Stomach (tissue), 9 donors: Measurements from ENCODE around the gene ERCC2. TPM values are rescaled to one million over a fixed set of nuclear protein-coding genes. Genes with fewer than 3 reads are reported as not detected.
"Not testable (repeated sequence)": the region's sequence is repeated elsewhere in the genome, so short reads cannot be mapped to it uniquely, and the experiment has no call there.

Source experiments
- DNase-seq, 2 donors: peaks; one replicate each; pipeline versions ENCODE4 v3.0.0 to v3.0.0-alpha.2; 2013 to 2019
- H3K27ac ChIP-seq, 5 donors: fragments of 200-600 bp in 4 of 5; sonication (generic) in 4 of 5; one replicate each; pipeline ENCODE4 v1.5.1; 2013 to 2019; ENCODE audit warnings: mild to moderate bottlenecking in 1 of 5, moderate library complexity in 1 of 5
- H3K27me3 ChIP-seq, 3 donors: fragments of 200-600 bp; sonication (generic); one replicate each; pipeline ENCODE4 v1.5.1; 2017 to 2019; ENCODE audit warnings: mixed run types in 1 of 3
- H3K36me3 ChIP-seq, 4 donors: fragments of 200-600 bp; sonication (generic); 1 replicate in 3 of 4; 2 replicates in 1 of 4; pipeline ENCODE4 v1.5.1; 2016 to 2019
- H3K4me1 ChIP-seq, 4 donors: fragments of 200-600 bp; sonication (generic); one replicate each; pipeline ENCODE4 v1.5.1; 2016 to 2019
- H3K4me3 ChIP-seq, 4 donors: fragments of 200-600 bp; sonication (generic) in 3 of 4; one replicate each; pipeline ENCODE4 v1.5.1; 2016 to 2019; ENCODE audit warnings: mild to moderate bottlenecking in 1 of 4
- H3K9me3 ChIP-seq, 4 donors: fragments of 200-600 bp; sonication (generic); one replicate each; pipeline ENCODE4 v1.5.1; 2016 to 2019
- EP300 ChIP-seq: sonication (generic); formaldehyde crosslinking; IDR thresholded peaks from one replicate; pipeline ENCODE4 v1.6.1; 2017; ENCODE audit warnings: antibody characterized with exemption
- POLR2A ChIP-seq, 4 donors: fragments of 450-650 bp; IDR thresholded peaks; one replicate each; pipeline ENCODE4 v1.6.1; 2016; ENCODE audit warnings: antibody characterized with exemption in 4 of 4, control low read depth in 2 of 4, mild to moderate bottlenecking in 1 of 4, moderate library complexity in 1 of 4
- POLR2AphosphoS5 ChIP-seq, 3 donors: sonication (generic); formaldehyde crosslinking; IDR thresholded peaks; one replicate each; pipeline ENCODE4 v1.6.1; 2016; ENCODE audit warnings: antibody characterized with exemption in 3 of 3
- WGBS, 5 donors: extraction: QIAGEN DNeasy Blood & Tissue Kit in 3 of 5; methylation state at CpG; one replicate each; pipeline versions ENCODE4 v1.1.5 to v1.1.7; 2013 to 2018; 5-methylcytosine and 5-hydroxymethylcytosine counted together
- intact Hi-C: fragments of 100-400 bp; cut with DNase I; formaldehyde crosslinking; loops from one replicate; pipeline ENCODE4 v1.15.1; 2023; ENCODE audit warnings: low total_unique reads
- polyA plus RNA-seq, 3 donors: library from polyadenylated mRNA; stranded (reverse); fragments of 200-250 nt; gene quantifications; one replicate each; pipeline ENCODE4 v1.2.3, GENCODE V29; 2013
- total RNA-seq, 5 donors: library from RNA; depleted of rRNA; stranded (reverse); fragments of >200 nt; gene quantifications; one replicate each; pipeline versions ENCODE4 v1.1.0 to v1.2.3, GENCODE V29; 2014 to 2016
- TF ChIP-seq, protein P1 (sequence below), 7 experiments: fragments of 450-650 bp in 4 of 7; fragments of 200-600 bp in 3 of 7; sonication (generic) in 3 of 7; IDR thresholded peaks; one replicate each; pipeline ENCODE4 v1.5.1; 2016 to 2019; ENCODE audit warnings: antibody characterized with exemption in 7 of 7, control low read depth in 2 of 7, mild to moderate bottlenecking in 1 of 7
- donor health status: healthy with polysubstance abuse.
- donor health status: Bipolar disorder and iron deficiency.
- donor health status: healthy.

ERCC2 gene
- total and polyA plus RNA-seq, 8 donors = 5.3 to 77.3 (median 8.7) TPM

DNA sequence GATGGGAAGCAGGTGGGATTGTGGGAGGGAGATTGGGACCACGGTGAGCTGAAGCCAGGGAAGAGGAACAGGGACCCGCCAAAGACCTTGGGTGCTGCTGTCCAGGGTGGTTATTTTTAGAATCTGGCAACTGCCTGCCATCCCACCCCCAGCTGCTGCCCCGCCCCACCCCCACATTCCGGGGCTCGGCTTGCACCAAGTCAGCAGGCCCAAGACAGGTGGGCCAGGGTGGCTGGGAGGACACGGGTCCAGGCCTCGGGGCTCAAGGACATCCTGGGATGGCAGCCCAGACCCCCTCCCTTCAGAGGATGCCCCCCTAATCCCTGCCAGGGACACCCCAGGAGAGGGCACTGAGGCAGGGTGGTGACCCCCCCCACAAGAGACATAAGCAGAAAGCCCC is 48.5 kb downstream of the ERCC2 start:
- intact Hi-C loops = no loop called here
- H3K36me3 ChIP-seq = no peaks in the 10 kb centered on the region
- no peak overlapping the region for H3K4me3 ChIP-seq
- no peak for TF ChIP-seq POLR2AphosphoS5 (IDR thresholded peaks at IDR 0.05)
- TF ChIP-seq EP300 = no peak
- TF ChIP-seq, protein P1, sequence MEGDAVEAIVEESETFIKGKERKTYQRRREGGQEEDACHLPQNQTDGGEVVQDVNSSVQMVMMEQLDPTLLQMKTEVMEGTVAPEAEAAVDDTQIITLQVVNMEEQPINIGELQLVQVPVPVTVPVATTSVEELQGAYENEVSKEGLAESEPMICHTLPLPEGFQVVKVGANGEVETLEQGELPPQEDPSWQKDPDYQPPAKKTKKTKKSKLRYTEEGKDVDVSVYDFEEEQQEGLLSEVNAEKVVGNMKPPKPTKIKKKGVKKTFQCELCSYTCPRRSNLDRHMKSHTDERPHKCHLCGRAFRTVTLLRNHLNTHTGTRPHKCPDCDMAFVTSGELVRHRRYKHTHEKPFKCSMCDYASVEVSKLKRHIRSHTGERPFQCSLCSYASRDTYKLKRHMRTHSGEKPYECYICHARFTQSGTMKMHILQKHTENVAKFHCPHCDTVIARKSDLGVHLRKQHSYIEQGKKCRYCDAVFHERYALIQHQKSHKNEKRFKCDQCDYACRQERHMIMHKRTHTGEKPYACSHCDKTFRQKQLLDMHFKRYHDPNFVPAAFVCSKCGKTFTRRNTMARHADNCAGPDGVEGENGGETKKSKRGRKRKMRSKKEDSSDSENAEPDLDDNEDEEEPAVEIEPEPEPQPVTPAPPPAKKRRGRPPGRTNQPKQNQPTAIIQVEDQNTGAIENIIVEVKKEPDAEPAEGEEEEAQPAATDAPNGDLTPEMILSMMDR (IDR thresholded peaks at IDR 0.05) = no peak
- no peak for TF ChIP-seq POLR2A (IDR thresholded peaks at IDR 0.05)
- WGBS, 5 donors = 44 to 65% (median 50%) methylated on average over 7 of the region's 7 CpGs
- DNase-seq = peak in 1 of 2 donors; percentile 51
- H3K27me3 ChIP-seq = peaks cover 0 to 64% (median 28%) of the 10 kb centered on the region in 3 donors
- H3K9me3 ChIP-seq = no peaks in the 10 kb centered on the region
- H3K4me1 ChIP-seq = peaks cover 9 to 28% (median 20%) of the 10 kb centered on the region in 4 donors
- H3K27ac ChIP-seq = peak overlapping the region in 2 of 5 donors; percentile 40 to 68

DNA sequence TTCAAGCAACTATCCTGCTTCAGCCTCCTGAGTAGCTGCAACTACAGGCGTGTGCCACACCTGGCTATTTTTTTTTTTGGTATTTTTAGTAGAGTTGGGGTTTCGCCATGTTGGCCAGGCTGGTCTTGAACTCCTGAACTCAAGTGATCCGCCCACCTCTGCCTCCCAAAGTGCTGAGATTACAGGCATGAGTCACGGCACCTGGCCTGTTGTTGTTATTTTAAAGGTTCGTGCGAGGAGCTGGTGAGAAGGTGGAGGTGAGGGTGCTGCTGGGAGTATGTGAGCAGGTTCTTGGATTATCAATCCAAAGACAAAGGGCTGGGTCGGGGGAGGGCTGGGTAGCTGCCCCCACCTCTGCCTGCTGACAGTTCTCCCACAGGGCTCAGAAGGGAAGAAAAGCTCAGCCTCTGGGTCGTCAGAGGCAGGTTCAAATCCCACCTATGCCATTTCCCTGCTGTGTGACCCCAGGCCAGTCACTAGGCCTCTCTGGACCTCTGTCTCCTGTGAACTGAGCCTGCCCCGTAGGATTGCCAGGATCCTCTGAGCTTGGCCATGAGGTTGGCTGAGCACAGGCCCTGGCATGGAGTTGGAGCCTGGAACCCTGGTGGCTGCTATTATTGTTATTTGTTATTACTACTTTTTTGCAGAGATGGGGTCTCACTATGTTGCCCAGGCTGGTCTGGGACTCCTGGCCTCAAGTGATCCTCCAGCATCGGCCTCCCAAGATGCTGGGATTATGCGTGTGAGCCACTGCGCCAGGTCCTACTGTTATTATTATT is 49.2 kb downstream of the ERCC2 start:
- H3K27me3 ChIP-seq = peaks cover 0 to 71% (median 34%) of the 10 kb centered on the region in 3 donors
- no peak for DNase-seq
- H3K9me3 ChIP-seq = no peaks in the 10 kb centered on the region
- no peak overlapping the region for H3K4me3 ChIP-seq
- no peaks in the 10 kb centered on the region for H3K36me3 ChIP-seq
- WGBS, 5 donors = 68 to 83% (median 77%) methylated on average over 12 of the region's 12 CpGs
- H3K27ac ChIP-seq = no peak overlapping the region
- H3K4me1 ChIP-seq = peaks cover 9 to 23% (median 15%) of the 10 kb centered on the region in 4 donors
- intact Hi-C loops = no loop called here
- TF ChIP-seq POLR2AphosphoS5 (IDR thresholded peaks at IDR 0.05) = no peak
- TF ChIP-seq POLR2A (IDR thresholded peaks at IDR 0.05) = no peak
- TF ChIP-seq, protein P1 (IDR thresholded peaks at IDR 0.05) = no peak
- TF ChIP-seq EP300 = no peak

DNA sequence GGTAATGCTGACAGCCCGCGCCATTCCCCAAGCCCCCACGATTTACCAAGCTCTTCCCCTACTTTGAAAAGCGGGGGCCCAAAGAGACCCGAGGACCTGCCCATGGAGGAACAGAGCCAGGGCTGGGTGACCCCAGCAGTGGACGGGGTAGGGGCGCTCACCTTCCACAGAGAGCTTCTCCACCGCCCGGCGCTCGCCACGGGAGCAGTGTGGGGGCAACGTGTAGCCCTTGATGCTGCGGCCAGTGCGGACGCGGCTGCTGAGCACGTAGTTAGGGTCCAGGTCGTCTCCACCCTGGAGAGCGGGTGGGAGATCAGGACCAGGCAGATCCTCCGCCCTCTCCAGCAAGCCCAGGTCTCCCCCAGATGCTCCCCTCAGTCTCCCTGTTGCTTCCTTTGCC is 55.1 kb downstream of the ERCC2 start:
- intact Hi-C loops = no loop called here
- Histone ChIP-seq H3K4me1 (no peaks in the 10 kb centered on the region), H3K27me3 (peaks cover 0 to 53% (median 14%) of the 10 kb centered on the region in 3 donors), H3K36me3 (no peaks in the 10 kb centered on the region), H3K4me3 (no peak overlapping the region), H3K27ac (no peak overlapping the region), H3K9me3 (no peaks in the 10 kb centered on the region)
- TF ChIP-seq, protein P1 (IDR thresholded peaks at IDR 0.05) = no peak
- no peak for TF ChIP-seq POLR2A (IDR thresholded peaks at IDR 0.05)
- no peak for DNase-seq
- WGBS, 5 donors = 54 to 64% (median 57%) methylated on average over 15 to 21 of the region's 21 CpGs

DNA sequence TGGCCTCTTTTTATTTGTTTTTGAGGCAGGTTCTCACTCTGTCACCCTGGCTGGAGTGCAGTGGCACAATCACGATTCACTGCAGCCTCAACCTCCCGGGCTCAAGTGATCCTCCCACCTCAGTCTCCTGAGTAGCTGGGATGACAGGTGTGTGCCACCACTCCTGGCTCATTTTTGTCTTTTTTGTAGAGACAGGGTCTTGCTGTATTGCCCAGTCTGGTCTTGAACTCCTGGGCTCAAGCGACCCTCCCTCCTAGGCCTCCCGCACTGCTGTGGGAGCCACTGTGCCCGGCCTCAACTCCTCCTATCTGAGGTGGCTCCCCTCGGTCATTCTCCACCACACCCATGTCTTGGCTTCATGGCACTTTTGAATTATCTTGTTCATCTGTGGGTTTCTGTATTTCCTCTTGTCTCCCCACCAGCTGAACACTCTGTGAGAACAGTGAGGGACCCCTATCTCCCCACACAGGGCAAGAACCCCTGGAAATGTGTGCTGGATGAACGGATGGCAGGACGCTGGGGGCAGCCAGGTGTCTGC is 55.6 kb downstream of the ERCC2 start:
- intact Hi-C loops = no loop called here
- H3K27me3 ChIP-seq = peaks cover 0 to 53% (median 14%) of the 10 kb centered on the region in 3 donors
- WGBS, 5 donors = 55 to 73% (median 68%) methylated on average over 7 to 8 of the region's 8 CpGs
- no peaks in the 10 kb centered on the region for H3K36me3 ChIP-seq
- H3K27ac ChIP-seq = no peak overlapping the region
- no peaks in the 10 kb centered on the region for H3K9me3 ChIP-seq
- TF ChIP-seq POLR2AphosphoS5 (IDR thresholded peaks at IDR 0.05) (no peak), EP300 (no peak), POLR2A (IDR thresholded peaks at IDR 0.05) (no peak)
- TF ChIP-seq, protein P1 (IDR thresholded peaks at IDR 0.05) = no peak
- no peaks in the 10 kb centered on the region for H3K4me1 ChIP-seq
- H3K4me3 ChIP-seq = no peak overlapping the region
- no peak for DNase-seq

DNA sequence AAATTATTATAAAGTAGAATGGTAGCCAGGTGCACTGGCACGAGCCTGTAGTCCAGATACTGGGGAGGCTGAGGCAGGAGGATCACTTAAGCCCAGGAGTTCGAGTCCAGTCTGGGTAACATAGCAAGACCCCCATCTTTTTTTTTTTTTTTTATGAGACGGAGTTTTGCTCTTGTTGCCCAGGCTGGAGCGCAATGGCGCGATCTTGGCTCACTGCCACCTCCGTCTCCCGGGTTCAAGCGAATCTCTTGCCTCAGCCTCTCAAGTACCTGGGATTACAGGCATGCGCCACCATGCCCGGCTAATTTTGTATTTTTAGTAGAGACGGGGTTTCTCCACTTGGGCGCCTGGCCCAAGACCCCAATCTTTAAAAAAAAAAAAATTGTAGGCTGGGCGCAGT is 58.1 kb downstream of the ERCC2 start:
- DNase-seq, H3K27ac ChIP-seq, H3K36me3 ChIP-seq, intact Hi-C loops, H3K9me3 ChIP-seq, H3K4me1 ChIP-seq, H3K4me3 ChIP-seq: not testable (repeated sequence)
- H3K27me3 ChIP-seq = peaks cover 0 to 43% (median 14%) of the 10 kb centered on the region in 3 donors
- WGBS, 5 donors = 88 to 95% (median 91%) methylated on average over 14 of the region's 14 CpGs
